GM21390 (cell line): Measurements from ENCODE around the gene PARD6A.

Experiments used
- ATAC-seq: cut with Tn5 transposase; IDR thresholded peaks from one replicate; pipeline ENCODE4 v1.9.1; 2021; ENCODE audit not compliant: unreplicated experiment

The PARD6A gene

GRCh38 chr16:67660564-67661028 is at the start of gene PARD6A:
Gene PARD6A, plus strand, starts transcription at chr16:67660960. Its CDS starts 79 bp downstream, at chr16:67661039.
- ATAC-seq, result peak; percentile 66

GRCh38 chr16:67613808-67614207 is 47.0 kb upstream of the PARD6A start:
- no peak for ATAC-seq

- no peak for ATAC-seq
These were observed 32.5 kb upstream of the PARD6A start for GRCh38 chr16:67628216-67628615.

- ATAC-seq, result no peak
These were observed 28.2 kb upstream of the PARD6A start for GRCh38 chr16:67632415-67633172.

GRCh38 chr16:67636713-67637112 is 24.0 kb upstream of the PARD6A start:
- no peak for ATAC-seq

- no peak for ATAC-seq
These were observed 23.1 kb upstream of the PARD6A start for GRCh38 chr16:67637625-67638024.

- no peak for ATAC-seq
These were observed 18.7 kb upstream of the PARD6A start for GRCh38 chr16:67641779-67642708.

GRCh38 chr16:67644038-67644437 is 16.7 kb upstream of the PARD6A start:
- ATAC-seq, result no peak

- peak; percentile 21 for ATAC-seq
These were observed 15.2 kb upstream of the PARD6A start for GRCh38 chr16:67645397-67646121.

- ATAC-seq, result no peak
These were observed 13.6 kb upstream of the PARD6A start for GRCh38 chr16:67647111-67647651.

GRCh38 chr16:67647681-67648080 is 13.1 kb upstream of the PARD6A start:
- no peak for ATAC-seq

- ATAC-seq, result no peak
These were observed 12.5 kb upstream of the PARD6A start for GRCh38 chr16:67648088-67648763.

GRCh38 chr16:67648764-67649407 is 11.9 kb upstream of the PARD6A start:
- ATAC-seq, result no peak

GRCh38 chr16:67649494-67649931 is 11.2 kb upstream of the PARD6A start:
- no peak for ATAC-seq

- ATAC-seq, result no peak
These were observed 10.7 kb upstream of the PARD6A start for GRCh38 chr16:67650023-67650422.

- no peak for ATAC-seq
These were observed 9.7 kb upstream of the PARD6A start for GRCh38 chr16:67651039-67651438.

- no peak for ATAC-seq
These were observed 8.9 kb upstream of the PARD6A start for GRCh38 chr16:67651847-67652246.

GRCh38 chr16:67652578-67653127 is 8.1 kb upstream of the PARD6A start:
- ATAC-seq, result no peak

- no peak for ATAC-seq
These were observed 7.5 kb upstream of the PARD6A start for GRCh38 chr16:67653128-67653788.
